SJCRH30 (cell line): ENCODE data around the gene MAP3K7. TPM values are rescaled to one million over a fixed set of nuclear protein-coding genes. Genes with fewer than 3 reads are reported as not detected.
"Not testable (repeated sequence)": the region's sequence is repeated elsewhere in the genome, so short reads cannot be mapped to it uniquely, and the experiment has no call there.

Experiments
- DNase-seq, 2 experiments: peaks; one replicate each; pipeline ENCODE4 v3.0.0-alpha.2; 2015 to 2020
- H3K27ac ChIP-seq: fragments of 250-450 bp; sonication (Bioruptor Pico); 2 replicates; pipeline ENCODE4 v1.5.1; 2020; ENCODE audit warnings: mild to moderate bottlenecking, moderate library complexity
- H3K27me3 ChIP-seq: fragments of 250-450 bp; sonication (Bioruptor Pico); 2 replicates; pipeline ENCODE4 v1.5.1; 2020; ENCODE audit warnings: mild to moderate bottlenecking, moderate library complexity
- H3K36me3 ChIP-seq: fragments of 250-450 bp; sonication (Bioruptor Pico); 2 replicates; pipeline ENCODE4 v1.5.1; 2020; ENCODE audit warnings: mild to moderate bottlenecking, moderate library complexity
- H3K4me1 ChIP-seq: fragments of 250-450 bp; sonication (Bioruptor Pico); 2 replicates; pipeline ENCODE4 v1.5.1; 2020; ENCODE audit warnings: mild to moderate bottlenecking, moderate library complexity
- H3K4me3 ChIP-seq: fragments of 250-450 bp; sonication (Bioruptor Pico); 2 replicates; pipeline ENCODE4 v1.5.1; 2020; ENCODE audit warnings: mild to moderate bottlenecking, moderate library complexity
- H3K9me3 ChIP-seq: fragments of 250-450 bp; sonication (Bioruptor Pico); replicated peaks from 2 replicates; pipeline ENCODE4 v1.5.1; 2020; ENCODE audit warnings: mild to moderate bottlenecking, moderate library complexity
- total RNA-seq: library from RNA; depleted of rRNA; stranded (reverse); fragments of >200 nt; shearing (Covaris generic); gene quantifications from 2 replicates; pipeline ENCODE4 v1.2.3, GENCODE V29; 2014

Gene MAP3K7
- total RNA-seq, 1 experiment from 2014 or later = 61.0 TPM

DNA sequence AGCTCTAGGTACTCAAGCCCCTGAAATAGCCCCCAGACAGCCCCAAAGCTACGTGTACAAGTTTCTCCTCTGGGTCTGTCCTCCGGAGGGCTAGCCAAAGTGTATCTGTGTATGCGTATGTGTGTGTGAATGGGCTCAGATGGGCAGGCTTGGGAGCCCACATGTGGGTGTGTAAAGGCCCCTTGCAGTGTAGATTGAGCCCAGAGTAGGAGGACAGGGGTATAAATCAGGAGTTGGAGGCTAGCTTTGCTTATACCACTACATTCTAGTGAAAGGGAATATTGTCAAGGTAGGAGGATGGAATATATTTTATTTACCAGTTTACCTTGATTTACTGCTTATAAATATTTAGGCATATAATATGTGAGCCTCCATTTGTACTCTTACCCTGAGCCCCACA, 9.0 kb upstream of the MAP3K7 start:
- Histone ChIP-seq H3K36me3 (no peaks in the 10 kb centered on the region), H3K4me3 (no peak overlapping the region), H3K9me3 (peaks cover 2% of the 10 kb centered on the region; the same call in 1 of the 2 replicates), H3K27ac (no peak overlapping the region), H3K4me1 (no peaks in the 10 kb centered on the region), H3K27me3 (no peaks in the 10 kb centered on the region)
- DNase-seq = no peak

DNA sequence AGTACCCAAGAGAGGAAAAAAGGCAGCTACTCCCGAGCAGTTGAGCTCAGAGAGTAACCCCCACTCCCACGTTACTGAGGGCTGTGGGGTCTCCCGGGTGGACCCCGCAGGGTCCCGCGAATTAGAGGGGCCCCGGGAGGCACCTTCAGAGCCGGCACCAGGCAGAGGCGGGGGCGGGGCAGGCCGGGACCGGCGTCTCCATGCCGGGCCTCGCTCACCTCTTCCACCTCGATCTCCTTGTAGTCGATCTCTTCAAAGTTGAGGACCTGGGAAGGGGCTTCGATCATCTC, 381 bp downstream of the MAP3K7 start:
- H3K36me3 ChIP-seq = no peaks in the 10 kb centered on the region
- peak overlapping the region; percentile 94 for H3K4me3 ChIP-seq
- no peaks in the 10 kb centered on the region for H3K4me1 ChIP-seq
- H3K9me3 ChIP-seq = no peaks in the 10 kb centered on the region
- no peaks in the 10 kb centered on the region for H3K27me3 ChIP-seq
- DNase-seq = peak in 1 of 2 experiments; percentile 28
- peak overlapping the region; percentile 84 for H3K27ac ChIP-seq

- DNase-seq = no peak
- Histone ChIP-seq H3K4me1 (no peaks in the 10 kb centered on the region), H3K27me3 (no peaks in the 10 kb centered on the region), H3K9me3 (no peaks in the 10 kb centered on the region), H3K36me3 (no peaks in the 10 kb centered on the region; the same call in 1 of the 2 replicates), H3K4me3 (peak overlapping the region; percentile 94), H3K27ac (no peak overlapping the region)
Observed at GRCh38 chr6:90584636-90585255, 2.1 kb downstream of the MAP3K7 start.

GRCh38 chr6:90583836-90584481, 2.9 kb downstream of the MAP3K7 start:
- H3K27ac ChIP-seq = no peak overlapping the region
- H3K36me3 ChIP-seq = no peaks in the 10 kb centered on the region; the same call in 1 of the 2 replicates
- H3K27me3 ChIP-seq = no peaks in the 10 kb centered on the region
- no peaks in the 10 kb centered on the region for H3K9me3 ChIP-seq
- H3K4me1 ChIP-seq = no peaks in the 10 kb centered on the region
- DNase-seq = no peak
- no peak overlapping the region for H3K4me3 ChIP-seq

GRCh38 chr6:90583179-90583835, 3.6 kb downstream of the MAP3K7 start:
- no peak for DNase-seq
- Histone ChIP-seq H3K9me3 (no peaks in the 10 kb centered on the region), H3K4me1 (no peaks in the 10 kb centered on the region), H3K27me3 (no peaks in the 10 kb centered on the region), H3K4me3 (no peak overlapping the region), H3K36me3 (no peaks in the 10 kb centered on the region; the same call in 1 of the 2 replicates), H3K27ac (no peak overlapping the region)

DNA sequence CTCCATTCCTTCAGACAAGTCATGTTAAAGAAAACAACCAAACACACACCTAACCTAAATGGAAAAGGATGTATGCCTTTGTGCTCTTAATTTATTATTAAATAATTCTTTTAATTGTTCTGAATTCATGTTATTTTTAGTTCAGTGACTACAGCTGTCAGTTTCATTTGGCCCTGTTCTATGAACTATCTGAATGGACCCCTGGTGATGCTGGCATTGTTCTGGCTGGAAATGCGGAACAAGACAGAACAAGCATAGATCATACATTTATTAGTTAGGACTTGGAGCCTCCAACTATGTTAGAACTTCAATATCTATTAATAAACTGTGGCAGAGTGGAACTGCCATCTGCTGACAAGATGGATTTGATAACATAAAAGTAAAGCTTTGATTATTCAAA, 5.7 kb downstream of the MAP3K7 start:
- H3K27ac ChIP-seq = no peak overlapping the region
- H3K9me3 ChIP-seq = no peaks in the 10 kb centered on the region
- no peak overlapping the region for H3K4me3 ChIP-seq
- no peaks in the 10 kb centered on the region for H3K4me1 ChIP-seq
- H3K36me3 ChIP-seq = no peaks in the 10 kb centered on the region; the same call in 1 of the 2 replicates
- no peaks in the 10 kb centered on the region for H3K27me3 ChIP-seq
- DNase-seq = no peak

GRCh38 chr6:90578894-90579549, 7.8 kb downstream of the MAP3K7 start:
- Histone ChIP-seq H3K27me3 (no peaks in the 10 kb centered on the region), H3K4me1 (no peaks in the 10 kb centered on the region), H3K4me3 (no peak overlapping the region), H3K36me3 (peaks cover 5% of the 10 kb centered on the region; the same call in 1 of the 2 replicates), H3K27ac (no peak overlapping the region), H3K9me3 (no peaks in the 10 kb centered on the region)
- no peak for DNase-seq

- no peaks in the 10 kb centered on the region for H3K4me1 ChIP-seq
- H3K27ac ChIP-seq = no peak overlapping the region
- no peak overlapping the region for H3K4me3 ChIP-seq
- peaks cover 16% of the 10 kb centered on the region for H3K36me3 ChIP-seq
- H3K27me3 ChIP-seq = no peaks in the 10 kb centered on the region
- DNase-seq = no peak
- no peaks in the 10 kb centered on the region for H3K9me3 ChIP-seq
Observed at GRCh38 chr6:90575267-90575666, 11.6 kb downstream of the MAP3K7 start.

DNA sequence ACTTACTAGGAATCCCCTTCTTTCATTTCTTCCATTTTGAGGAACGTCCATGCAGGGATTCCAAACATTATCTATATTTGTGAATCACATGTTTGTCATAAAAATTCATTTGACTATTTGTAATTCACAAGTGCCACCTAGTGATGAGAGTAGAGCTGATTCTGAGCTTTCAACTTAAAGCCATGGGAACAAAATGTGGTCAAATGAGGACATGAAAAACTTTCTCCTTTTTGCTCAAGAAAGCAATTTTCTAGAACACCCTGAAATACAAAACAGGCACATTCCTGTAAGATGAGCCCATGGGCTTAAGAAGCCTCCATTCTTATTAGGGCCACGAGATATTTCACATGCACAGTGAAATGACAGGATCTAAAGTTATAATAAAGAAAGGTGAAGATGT, 12.3 kb downstream of the MAP3K7 start:
- H3K27ac ChIP-seq = no peak overlapping the region

DNA sequence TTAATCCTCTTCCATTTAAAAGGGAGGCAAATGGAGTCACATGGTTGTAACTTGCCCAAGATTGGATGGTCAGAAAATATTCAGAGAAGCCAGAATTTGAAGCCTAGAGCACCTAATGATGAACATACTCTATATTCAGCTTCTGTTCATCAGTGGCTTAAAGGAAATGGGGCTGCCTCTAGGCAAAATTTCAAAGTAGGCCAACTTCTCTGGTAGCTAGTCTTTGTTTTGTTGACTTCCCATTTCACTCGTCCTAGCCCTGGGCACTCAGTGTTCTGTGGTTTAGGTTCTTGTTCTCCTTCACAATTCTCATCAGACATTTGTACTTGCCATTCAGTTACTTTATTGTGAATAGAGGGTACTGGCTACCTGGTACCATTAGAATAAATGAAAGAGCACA, 13.2 kb downstream of the MAP3K7 start:
- peaks cover 17% of the 10 kb centered on the region for H3K36me3 ChIP-seq
- no peaks in the 10 kb centered on the region for H3K27me3 ChIP-seq
- no peaks in the 10 kb centered on the region for H3K4me1 ChIP-seq
- H3K27ac ChIP-seq = no peak overlapping the region
- no peaks in the 10 kb centered on the region for H3K9me3 ChIP-seq
- DNase-seq = no peak
- H3K4me3 ChIP-seq = no peak overlapping the region

More for the DNA sequence above, 12.3 kb downstream of the MAP3K7 start:
- H3K4me3 ChIP-seq = no peak overlapping the region
- no peaks in the 10 kb centered on the region for H3K9me3 ChIP-seq
- DNase-seq = no peak
- H3K36me3 ChIP-seq = peaks cover 16% of the 10 kb centered on the region
- no peaks in the 10 kb centered on the region for H3K4me1 ChIP-seq
- no peaks in the 10 kb centered on the region for H3K27me3 ChIP-seq

DNA sequence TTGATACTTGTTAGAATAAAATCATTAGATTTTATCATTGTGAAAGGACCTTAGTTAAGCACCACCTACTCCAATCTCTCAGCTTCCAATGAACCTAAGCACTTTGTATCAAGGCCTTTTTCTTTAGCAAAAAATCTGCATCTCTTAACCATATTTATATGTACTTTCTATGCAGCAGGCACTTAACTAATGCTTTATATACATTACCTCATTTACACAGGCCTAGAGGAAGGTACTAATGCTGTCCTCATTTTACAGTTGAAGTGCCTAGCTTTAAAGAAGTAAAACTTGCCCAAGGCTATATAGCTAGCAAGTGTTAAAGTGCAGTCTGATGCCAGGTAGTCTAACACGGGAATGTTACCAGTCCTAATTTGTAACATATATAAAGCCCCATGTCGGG, 14.0 kb downstream of the MAP3K7 start:
- no peaks in the 10 kb centered on the region for H3K27me3 ChIP-seq
- H3K36me3 ChIP-seq = peaks cover 22% of the 10 kb centered on the region
- no peak overlapping the region for H3K27ac ChIP-seq
- no peaks in the 10 kb centered on the region for H3K9me3 ChIP-seq
- no peaks in the 10 kb centered on the region for H3K4me1 ChIP-seq
- no peak overlapping the region for H3K4me3 ChIP-seq
- DNase-seq = no peak

DNA sequence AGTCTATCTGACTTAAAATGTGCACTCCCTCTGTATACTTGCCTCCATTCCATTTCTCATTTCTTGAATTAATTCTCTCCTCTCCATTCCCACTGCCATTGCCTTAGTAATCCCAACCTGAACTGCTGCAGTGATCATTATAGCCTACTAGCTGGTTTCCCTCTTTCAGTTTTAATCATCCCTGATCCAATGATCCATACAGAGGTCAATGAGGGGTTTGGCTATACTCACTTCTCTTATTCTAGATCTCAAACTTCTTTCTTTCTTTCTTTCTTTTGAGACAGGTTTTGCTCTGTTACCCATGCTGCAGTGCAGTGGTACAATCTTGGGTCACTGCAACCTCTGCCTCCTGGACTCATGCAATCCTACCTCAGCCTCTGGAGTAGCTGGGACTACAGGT, 17.6 kb downstream of the MAP3K7 start:
- peaks cover 6% of the 10 kb centered on the region for H3K9me3 ChIP-seq
- DNase-seq = no peak
- H3K27ac ChIP-seq = no peak overlapping the region

GRCh38 chr6:90567682-90568081, 19.2 kb downstream of the MAP3K7 start:
- not testable (repeated sequence) for H3K27ac ChIP-seq, H3K27me3 ChIP-seq, H3K9me3 ChIP-seq, H3K4me1 ChIP-seq, H3K4me3 ChIP-seq, DNase-seq
- H3K36me3 ChIP-seq = peaks cover 34% of the 10 kb centered on the region

More for the DNA sequence above, 17.6 kb downstream of the MAP3K7 start:
- Histone ChIP-seq H3K27me3 (no peaks in the 10 kb centered on the region), H3K36me3 (peaks cover 33% of the 10 kb centered on the region), H3K4me1 (no peaks in the 10 kb centered on the region), H3K4me3 (no peak overlapping the region)

GRCh38 chr6:90562341-90562740, 24.5 kb downstream of the MAP3K7 start:
- H3K4me1 ChIP-seq, H3K4me3 ChIP-seq, DNase-seq, H3K27me3 ChIP-seq, H3K27ac ChIP-seq, H3K9me3 ChIP-seq: not testable (repeated sequence)
- H3K36me3 ChIP-seq = peaks cover 55% of the 10 kb centered on the region

- Histone ChIP-seq H3K27me3 (no peaks in the 10 kb centered on the region), H3K27ac (no peak overlapping the region), H3K9me3 (peaks cover 3% of the 10 kb centered on the region), H3K4me1 (no peaks in the 10 kb centered on the region), H3K36me3 (peaks cover 64% of the 10 kb centered on the region), H3K4me3 (no peak overlapping the region)
- no peak for DNase-seq
Observed at GRCh38 chr6:90559931-90560330, 26.9 kb downstream of the MAP3K7 start.
